GM21737 (cell line): ENCODE measurements around the gene PLA2G4D.

Source experiments
- ATAC-seq: cut with Tn5 transposase; IDR thresholded peaks from one replicate; pipeline ENCODE4 v1.9.1; 2021; ENCODE audit warnings: mild to moderate bottlenecking, moderate library complexity; ENCODE audit not compliant: unreplicated experiment

Gene PLA2G4D, protein sequence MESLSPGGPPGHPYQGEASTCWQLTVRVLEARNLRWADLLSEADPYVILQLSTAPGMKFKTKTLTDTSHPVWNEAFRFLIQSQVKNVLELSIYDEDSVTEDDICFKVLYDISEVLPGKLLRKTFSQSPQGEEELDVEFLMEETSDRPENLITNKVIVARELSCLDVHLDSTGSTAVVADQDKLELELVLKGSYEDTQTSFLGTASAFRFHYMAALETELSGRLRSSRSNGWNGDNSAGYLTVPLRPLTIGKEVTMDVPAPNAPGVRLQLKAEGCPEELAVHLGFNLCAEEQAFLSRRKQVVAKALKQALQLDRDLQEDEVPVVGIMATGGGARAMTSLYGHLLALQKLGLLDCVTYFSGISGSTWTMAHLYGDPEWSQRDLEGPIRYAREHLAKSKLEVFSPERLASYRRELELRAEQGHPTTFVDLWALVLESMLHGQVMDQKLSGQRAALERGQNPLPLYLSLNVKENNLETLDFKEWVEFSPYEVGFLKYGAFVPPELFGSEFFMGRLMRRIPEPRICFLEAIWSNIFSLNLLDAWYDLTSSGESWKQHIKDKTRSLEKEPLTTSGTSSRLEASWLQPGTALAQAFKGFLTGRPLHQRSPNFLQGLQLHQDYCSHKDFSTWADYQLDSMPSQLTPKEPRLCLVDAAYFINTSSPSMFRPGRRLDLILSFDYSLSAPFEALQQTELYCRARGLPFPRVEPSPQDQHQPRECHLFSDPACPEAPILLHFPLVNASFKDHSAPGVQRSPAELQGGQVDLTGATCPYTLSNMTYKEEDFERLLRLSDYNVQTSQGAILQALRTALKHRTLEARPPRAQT

DNA sequence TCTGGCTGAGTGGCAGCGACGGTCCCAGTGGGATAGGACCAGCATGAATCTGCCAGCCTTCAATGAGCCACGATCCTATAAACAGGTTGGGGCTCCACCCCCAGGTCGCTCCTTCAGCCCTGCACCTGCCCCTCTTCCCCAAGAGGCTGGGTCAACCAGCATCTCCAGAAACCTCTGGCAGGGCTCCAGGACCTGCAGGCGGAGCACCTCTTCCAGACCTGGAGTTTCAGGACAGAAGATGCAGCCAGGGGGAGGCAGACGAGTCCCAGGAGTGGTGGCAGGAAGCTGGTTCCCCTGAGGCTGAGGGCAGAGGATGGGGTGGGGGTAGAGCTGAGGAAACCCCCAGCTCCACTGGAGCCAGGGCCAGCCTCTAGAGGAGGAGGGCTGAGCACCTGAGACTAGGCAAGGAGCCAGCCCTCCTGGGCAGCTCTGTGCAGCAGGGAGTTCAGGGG is at the start of gene PLA2G4D:
Gene PLA2G4D, minus strand, starts transcription at position 51 of the 452 bp plus-strand sequence. CDS start 103 bp downstream, outside the sequence.
- no peak for ATAC-seq

- ATAC-seq: no peak
Measured at GRCh38 chr15:42143356-42143755, 49.0 kb upstream of the PLA2G4D start.

GRCh38 chr15:42141795-42142667 is 47.7 kb upstream of the PLA2G4D start:
- no peak for ATAC-seq

GRCh38 chr15:42141246-42141645 is 46.9 kb upstream of the PLA2G4D start:
- no peak for ATAC-seq

DNA sequence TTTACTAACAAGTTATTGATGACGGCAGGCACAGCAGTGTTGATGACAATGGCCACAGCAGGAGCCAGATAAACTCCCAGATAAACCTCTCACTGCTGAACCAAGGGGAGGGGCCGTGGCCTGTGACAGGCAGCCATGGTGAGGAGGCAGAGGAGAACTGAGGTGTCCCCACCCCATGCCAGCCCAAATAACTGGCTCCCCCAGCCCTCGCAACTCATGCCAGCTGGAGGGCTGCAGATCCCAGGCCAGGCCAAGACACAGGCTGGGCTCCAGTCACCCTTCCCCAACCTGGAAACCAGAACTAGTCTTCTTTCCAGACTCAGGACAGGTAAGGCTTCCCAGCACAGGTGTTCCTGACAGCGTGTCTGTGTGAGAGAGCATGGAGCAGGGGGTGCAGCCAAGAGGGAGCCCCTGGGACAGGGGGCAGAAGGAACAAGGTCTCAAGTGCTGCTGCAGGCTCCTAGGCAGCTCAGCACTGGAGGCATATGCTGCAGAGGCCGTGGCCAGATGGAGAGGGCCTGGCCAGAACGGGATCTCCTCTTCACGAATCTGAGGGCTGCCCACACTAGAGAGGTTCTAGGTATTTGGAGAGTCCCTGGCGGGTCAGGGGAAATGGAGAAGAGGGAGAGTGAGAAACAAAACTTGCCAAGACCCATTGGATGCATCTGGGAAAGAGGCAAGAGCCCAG is 46.2 kb upstream of the PLA2G4D start:
- no peak for ATAC-seq

- ATAC-seq: no peak
Measured at GRCh38 chr15:42139596-42139995, 45.2 kb upstream of the PLA2G4D start.

DNA sequence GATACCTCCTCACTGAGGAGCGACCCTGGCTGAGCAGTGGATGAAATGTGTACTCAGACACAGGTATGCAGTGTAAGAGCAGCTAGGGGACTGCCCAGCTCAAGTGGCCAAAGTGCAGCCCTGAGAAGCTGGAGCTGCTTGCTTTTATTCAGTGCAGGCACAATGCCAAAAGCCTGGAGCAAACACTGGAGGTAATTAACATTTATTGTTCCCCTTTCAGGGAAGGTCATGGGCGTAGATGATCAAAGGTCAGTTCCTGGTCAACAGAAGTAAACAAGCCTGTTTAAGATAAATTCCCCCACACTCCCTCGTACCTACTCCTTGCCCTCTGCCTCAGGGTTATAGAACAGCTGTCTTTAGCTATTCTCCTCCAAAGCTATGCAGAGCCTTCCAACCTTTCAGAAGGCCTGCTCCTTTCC is 44.6 kb upstream of the PLA2G4D start:
- ATAC-seq: no peak

- no peak for ATAC-seq
Measured at GRCh38 chr15:42138411-42138810, 44.0 kb upstream of the PLA2G4D start.

DNA sequence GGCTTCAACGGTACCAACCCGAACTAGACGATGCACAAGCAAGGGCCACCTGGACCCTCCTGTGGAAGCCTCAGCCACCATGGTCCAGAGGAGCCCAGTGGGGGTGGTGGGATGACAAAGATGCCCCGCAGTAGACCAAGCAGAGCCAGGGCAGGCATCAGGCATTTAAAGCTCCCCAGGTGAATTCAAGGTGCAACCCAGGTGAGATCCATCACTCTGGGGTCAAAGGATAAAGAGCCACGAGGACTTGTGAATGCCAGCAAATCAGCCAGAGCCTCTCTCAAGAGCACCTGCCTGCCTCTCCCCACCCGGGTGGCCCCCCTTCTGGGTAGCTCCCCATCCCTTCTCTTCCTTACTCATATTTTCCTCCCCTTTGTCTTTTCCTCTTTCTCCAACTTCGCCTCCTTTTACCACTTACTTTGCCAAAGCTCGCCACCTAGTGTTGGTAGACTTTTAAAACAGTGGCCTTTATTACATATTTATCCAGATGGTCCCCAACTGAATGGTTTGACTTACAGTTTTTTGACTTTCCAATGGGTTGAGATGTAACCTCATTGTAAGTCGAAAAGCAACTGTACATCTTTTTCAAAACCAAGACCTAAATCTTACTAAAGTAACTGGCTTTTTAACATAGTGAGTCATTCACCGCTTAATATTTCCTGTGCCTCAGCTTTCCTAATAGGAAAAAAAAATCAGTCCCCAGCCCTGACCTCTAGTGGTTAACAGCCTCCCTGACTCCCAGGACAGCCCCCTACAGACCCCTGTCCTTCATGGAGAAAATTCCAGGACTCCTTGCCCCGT is 43.3 kb upstream of the PLA2G4D start:
- no peak for ATAC-seq

DNA sequence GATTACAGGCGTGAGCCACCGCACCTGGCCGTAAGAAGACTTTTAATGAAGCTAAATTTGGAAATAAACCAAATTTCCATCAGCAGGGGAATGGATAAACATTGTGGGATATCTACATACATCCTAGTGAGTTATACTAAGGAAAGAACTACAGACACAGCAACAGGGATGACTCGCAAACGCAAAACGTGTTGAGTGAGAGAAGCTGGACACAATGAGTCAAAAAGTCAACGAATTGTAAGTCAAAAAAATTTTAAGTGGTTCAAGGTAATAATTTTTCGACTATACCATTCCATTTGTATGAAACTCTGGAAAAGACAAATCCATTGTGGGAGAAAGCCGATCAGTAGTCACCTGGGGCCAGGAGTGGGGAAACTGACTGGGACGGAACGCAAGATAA is 42.2 kb upstream of the PLA2G4D start:
- no peak for ATAC-seq

DNA sequence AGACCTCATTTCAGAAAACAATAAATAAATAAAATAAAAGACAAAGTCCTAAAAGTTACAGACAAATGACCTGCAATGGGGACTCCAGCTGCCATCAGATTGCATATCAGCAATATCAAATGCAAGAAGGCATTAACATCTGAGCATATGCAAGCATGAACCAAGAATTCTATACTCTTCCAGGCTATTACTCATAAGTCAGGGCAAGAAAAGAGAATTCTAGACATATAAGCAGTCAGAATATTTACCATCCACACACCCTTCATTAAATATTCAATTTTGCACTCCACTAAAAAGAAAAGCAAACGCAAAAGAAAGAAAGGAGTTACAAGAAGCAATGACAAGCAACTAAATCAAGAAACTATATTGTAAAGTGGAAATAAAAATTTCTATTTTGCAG is 41.0 kb upstream of the PLA2G4D start:
- ATAC-seq: no peak

DNA sequence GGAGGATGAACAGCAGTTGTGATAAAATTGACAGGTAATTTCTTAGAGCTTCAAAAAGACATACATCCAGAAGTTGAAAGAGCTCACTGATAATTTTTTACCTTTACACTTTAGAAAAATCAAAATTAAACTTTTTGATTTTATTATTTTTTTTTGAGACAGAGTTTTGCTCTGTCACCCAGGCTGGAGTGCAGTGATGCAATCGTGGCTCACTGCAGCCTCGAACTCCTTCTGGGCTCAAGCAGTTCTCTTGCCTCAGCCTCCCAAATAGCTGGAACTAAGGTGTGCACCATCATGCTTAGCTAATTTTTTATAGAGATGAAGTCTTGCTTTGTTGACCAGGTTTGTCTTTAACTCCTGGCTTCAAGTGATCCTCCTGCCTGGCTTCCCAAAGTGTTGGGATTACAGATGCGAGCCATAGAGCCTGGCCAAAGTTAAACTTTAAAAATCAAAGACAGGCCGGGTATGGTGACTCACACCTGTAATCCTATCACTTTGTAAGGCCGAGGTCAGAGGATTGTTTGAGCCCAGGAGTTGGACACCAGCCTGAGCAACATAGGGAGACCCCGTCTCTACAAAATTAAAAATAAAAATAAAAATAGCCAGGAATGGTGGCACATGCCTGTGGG is 40.4 kb upstream of the PLA2G4D start:
- no peak for ATAC-seq

DNA sequence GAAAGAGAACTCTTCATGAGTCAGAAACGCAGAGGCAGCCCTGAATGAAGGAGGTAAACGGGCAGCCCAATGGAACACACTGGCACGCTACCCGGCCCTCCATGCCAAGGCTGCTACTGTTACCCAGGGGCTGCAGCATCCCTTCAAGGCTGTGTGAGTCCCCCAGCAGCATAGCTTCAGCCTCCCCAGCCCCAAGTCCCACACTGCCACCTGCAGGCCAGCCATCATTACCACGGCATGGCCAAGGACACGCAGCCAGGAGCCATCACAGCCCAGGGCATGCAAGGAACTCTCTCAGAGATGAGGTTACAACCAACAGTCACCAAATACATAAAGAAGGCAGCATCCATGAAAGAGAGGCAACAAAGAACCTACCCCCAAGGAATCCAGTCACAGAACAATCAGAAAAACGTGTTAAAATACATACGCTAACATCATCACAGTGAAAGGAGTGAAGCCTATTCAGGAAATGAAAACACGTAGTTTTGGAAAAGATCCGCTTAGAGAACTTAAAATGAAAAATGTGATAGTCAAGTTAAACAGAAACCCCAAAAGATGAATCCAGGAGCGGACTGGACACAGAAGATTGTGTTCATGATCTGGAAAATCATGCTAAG is 39.6 kb upstream of the PLA2G4D start:
- ATAC-seq: no peak

DNA sequence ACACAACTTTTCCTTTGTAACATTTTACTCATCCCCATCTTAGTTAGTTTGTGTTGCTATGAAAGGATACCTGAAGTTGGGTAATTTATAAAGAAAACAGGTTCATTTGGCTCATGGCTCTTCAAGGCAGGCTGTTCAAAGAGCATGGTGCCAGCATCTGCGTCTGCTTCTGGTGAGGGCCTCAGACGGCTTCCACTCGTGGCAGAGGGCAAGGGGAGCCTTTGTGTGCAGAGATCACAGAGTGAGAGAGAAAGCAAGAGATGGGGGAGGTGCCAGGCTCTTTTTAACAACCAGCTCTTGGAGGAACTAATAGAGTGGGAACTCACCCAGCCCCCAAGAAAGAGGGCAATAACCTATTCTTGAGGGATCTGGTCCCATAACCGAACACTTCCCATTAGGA is 39.0 kb upstream of the PLA2G4D start:
- no peak for ATAC-seq

GRCh38 chr15:42131826-42132806 is 37.8 kb upstream of the PLA2G4D start:
- no peak for ATAC-seq

DNA sequence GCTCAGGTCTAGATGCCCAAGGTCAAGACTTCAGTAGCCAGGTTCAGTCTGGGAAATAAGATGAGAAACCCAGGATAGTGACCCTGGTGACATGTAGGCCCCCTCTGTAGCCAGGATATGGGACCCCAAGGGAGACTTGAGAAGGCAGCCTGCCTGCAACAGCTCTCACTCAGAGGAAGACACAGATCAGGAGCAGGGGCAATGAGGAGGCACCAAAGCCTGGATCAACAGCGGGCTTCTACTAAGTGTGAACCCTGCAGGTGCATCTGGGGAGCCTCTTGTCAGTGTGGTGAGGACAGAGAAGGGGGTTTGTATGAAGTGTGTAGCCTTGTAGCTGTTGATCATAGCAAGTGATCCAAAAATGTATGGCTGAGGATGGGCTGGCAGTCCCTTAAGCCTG is 36.6 kb upstream of the PLA2G4D start:
- no peak for ATAC-seq

DNA sequence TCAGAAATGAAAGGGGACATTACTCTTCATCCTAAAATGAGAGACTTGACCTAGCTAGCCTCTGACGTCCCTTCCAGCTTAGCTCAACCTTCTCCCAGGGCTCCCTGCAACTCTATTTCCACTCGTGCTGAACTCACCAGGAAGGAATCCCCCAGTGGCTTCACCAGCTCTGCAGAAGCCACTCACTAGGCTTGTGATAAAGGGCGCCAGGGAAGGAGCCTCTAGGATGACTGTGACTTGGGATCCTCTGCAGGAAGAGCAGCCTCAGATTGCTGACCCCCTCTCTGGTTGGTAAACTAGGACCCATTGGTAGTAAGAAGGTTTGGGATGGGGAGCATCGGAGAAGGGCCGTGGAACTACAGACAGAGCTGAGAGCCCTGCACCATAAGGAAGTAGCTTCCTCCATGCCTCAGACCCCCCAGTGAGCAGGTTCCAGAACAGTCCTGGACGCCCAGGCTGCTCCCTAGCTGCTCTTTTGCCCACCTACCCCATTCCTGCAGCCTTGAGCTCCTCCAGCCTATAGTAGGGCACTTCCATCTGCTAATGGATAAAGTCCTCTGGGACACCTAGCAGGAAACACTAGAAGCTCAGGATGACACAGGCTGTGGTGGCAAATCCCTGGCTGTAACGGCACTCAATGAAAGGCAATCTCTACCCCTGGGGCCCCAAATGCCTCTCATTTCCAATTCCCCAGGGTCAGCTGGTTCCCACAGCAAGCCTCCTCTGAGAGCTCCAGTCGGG is 36.1 kb upstream of the PLA2G4D start:
- no peak for ATAC-seq
